ENCODE results near the gene SMG9.

DNA sequence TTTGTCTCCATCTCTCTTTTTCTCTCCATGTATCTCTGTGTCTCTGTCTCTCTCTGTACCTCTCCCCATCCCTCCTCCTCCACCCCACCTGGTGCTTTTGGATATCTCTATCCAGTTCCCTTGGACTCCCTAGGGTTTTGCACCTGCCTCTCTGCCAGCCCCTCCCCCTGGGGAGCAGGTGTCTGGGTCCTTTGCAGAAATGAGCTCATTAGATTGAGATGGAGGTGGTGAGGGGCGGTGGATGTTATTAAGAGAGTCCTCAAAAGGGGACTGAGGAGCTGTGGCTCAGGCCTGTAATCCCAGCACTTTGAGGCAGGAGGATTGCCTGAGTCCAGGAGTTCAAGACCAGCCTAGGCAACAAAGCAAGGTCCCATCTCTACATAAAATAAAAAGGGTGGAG lies 23.9 kb upstream of the SMG9 start:
- TF ChIP-seq EZH2phosphoT487 (conservative IDR thresholded peaks at IDR 0.05; ENCODE audit: low read length) = no peak
- TF ChIP-seq, protein P1, sequence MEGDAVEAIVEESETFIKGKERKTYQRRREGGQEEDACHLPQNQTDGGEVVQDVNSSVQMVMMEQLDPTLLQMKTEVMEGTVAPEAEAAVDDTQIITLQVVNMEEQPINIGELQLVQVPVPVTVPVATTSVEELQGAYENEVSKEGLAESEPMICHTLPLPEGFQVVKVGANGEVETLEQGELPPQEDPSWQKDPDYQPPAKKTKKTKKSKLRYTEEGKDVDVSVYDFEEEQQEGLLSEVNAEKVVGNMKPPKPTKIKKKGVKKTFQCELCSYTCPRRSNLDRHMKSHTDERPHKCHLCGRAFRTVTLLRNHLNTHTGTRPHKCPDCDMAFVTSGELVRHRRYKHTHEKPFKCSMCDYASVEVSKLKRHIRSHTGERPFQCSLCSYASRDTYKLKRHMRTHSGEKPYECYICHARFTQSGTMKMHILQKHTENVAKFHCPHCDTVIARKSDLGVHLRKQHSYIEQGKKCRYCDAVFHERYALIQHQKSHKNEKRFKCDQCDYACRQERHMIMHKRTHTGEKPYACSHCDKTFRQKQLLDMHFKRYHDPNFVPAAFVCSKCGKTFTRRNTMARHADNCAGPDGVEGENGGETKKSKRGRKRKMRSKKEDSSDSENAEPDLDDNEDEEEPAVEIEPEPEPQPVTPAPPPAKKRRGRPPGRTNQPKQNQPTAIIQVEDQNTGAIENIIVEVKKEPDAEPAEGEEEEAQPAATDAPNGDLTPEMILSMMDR (IDR thresholded peaks at IDR 0.05; ENCODE audit: insufficient read depth, low read length, poor library complexity, severe bottlenecking) = no peak
